ENCODE results near the gene FERMT2.
A peak's percentile ranks its signal among the peaks of the same experiment; 100 is the strongest.

The FERMT2 gene

DNA sequence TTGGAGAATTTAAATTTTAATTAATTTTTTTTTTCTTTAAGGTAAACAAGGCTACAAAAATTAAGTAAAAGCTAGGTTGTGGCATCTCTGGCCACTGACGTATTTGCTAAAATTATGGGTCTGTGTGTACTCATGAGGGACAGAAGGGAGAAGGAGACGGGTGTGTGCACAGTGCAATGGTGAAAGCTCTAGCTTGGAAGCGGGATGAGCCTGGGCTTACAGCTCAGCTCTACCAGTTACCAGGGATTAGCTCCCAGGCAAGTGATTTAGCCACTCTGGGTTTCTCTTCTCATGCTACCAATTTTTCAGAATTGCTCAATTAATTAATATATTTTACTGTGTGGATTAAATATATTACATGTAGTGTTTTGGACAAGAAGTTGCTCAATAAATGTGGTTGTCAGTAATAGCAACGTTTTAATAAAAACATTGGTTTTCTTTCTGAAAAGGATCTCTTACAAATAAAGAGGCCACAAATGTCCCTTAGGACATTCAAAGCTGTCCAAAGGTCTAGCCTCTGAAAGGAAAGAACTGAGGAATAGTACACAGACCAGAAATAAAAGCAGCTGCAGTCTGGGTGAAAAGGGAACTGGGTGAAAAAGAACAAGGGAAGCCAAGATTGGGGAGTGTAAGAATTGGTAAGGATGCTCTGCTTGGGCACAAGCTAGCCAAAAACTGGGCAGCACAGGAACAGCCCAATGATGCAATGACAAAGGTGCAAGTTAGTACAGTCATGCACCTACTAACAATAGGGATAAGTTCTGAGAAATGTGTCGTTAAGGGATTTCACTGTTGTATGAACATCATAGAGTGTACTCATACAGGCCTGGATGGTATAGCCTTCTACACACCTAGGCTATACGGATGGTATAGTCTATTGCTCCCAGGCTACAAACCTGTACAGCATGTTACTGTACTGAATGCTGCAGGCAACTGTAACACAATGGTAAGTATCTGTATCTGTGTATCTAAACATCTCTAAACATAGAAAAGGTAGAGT is 61.7 kb downstream of the FERMT2 start:
- DNase-seq (ENCODE audit: insufficient read length, low spot score) = peak; percentile 21
- no peak for TF ChIP-seq CTCF (IDR thresholded peaks at IDR 0.05; ENCODE audit: insufficient read depth, missing control alignments)
- no peak for FAIRE-seq

- FAIRE-seq = no peak
Measured at GRCh38 chr14:52888159-52888558, 62.7 kb downstream of the FERMT2 start.

DNA sequence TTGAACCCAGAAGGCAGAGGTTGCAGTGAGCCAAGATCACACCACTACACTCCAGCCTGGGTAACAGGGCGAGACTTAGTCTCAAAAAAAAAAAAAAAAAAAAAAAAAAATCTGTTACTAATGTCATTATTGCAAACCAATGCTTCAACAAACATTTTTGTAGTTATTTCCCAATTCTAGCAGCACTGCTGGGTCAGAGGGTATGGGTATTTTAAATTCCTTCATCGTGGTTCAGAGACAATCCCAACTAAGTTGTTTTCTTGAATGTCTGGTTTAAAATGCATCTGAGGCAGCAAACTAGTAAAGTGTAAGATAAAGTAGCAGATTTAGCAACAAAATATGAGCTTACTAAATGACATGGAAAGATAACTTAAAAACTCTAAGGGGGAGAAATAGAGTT is 65.6 kb downstream of the FERMT2 start:
- no peak for TF ChIP-seq CTCF (IDR thresholded peaks at IDR 0.05; ENCODE audit: insufficient read depth, missing control alignments)
- DNase-seq (ENCODE audit: insufficient read length, low spot score) (no peak), FAIRE-seq (no peak)

More at GRCh38 chr14:52888159-52888558, 62.7 kb downstream of the FERMT2 start:
- TF ChIP-seq CTCF (IDR thresholded peaks at IDR 0.05; ENCODE audit: insufficient read depth, missing control alignments) = no peak
- DNase-seq (ENCODE audit: insufficient read length, low spot score) = no peak

GRCh38 chr14:52883658-52884057 is 67.2 kb downstream of the FERMT2 start:
- FAIRE-seq = no peak
- no peak for TF ChIP-seq CTCF (IDR thresholded peaks at IDR 0.05; ENCODE audit: insufficient read depth, missing control alignments)
- DNase-seq (ENCODE audit: insufficient read length, low spot score) = no peak

GRCh38 chr14:52882824-52883223 is 68.0 kb downstream of the FERMT2 start:
- DNase-seq (ENCODE audit: insufficient read length, low spot score) (no peak), FAIRE-seq (no peak)
- TF ChIP-seq CTCF (IDR thresholded peaks at IDR 0.05; ENCODE audit: insufficient read depth, missing control alignments) = no peak

- no peak for TF ChIP-seq CTCF (IDR thresholded peaks at IDR 0.05; ENCODE audit: insufficient read depth, missing control alignments)
- DNase-seq (ENCODE audit: insufficient read length, low spot score) = no peak
- no peak for FAIRE-seq
Measured at GRCh38 chr14:52879958-52880357, 70.9 kb downstream of the FERMT2 start.

- TF ChIP-seq CTCF (IDR thresholded peaks at IDR 0.05; ENCODE audit: insufficient read depth, missing control alignments) = no peak
- FAIRE-seq (no peak), DNase-seq (ENCODE audit: insufficient read length, low spot score) (no peak)
Measured at GRCh38 chr14:52878946-52879345, 71.9 kb downstream of the FERMT2 start.

Data from D721Med (cell line).